ENCODE data around the gene NRXN3. TPM values are rescaled to one million over a fixed set of nuclear protein-coding genes. Genes with fewer than 3 reads are reported as not detected.

NRXN3 gene
- total and polyA plus RNA-seq, 2 of the 4 experiments (the other 2 are of a cell fraction): 4.8 to 25.1 TPM

GRCh38 chr14:79443602-79444001 lies 1273.4 kb downstream of the NRXN3 start:
- ChIA-PET POLR2A (ENCODE audit: unreplicated experiment) (no interaction called here), CTCF (no interaction called here)
- dilution Hi-C loops (cut with HindIII; ENCODE audit: low sequenced_read_pairs, unreplicated experiment): no loop called here
- H3K4me2 ChIP-seq (ENCODE audit: low read depth, low read length): no peak overlapping the region
- BruUV-seq (replicated peaks): no TSS peak
- intact Hi-C loops (cut with micrococcal nuclease): no loop called here
- H2BK20ac ChIP-seq (ENCODE audit: low read depth, low read length): no peak overlapping the region
- ATAC-seq (ENCODE audit: low read depth) (no peak), DNase-seq (peak; percentile 50)
- H3K4me3 ChIP-seq (ENCODE audit: insufficient read depth, low read depth, low read length): no peak overlapping the region
- no peak overlapping the region for H4K8ac ChIP-seq (ENCODE audit: low read depth in 2 of 2, low read length in 2 of 2)
- no peaks in the 10 kb centered on the region for H3K36me3 ChIP-seq (ENCODE audit: control insufficient read depth, insufficient read depth, low read length)
- in situ Hi-C loops (cut with MboI; ENCODE audit: low sequenced_read_pairs): no loop called here
- no peak overlapping the region for H3K56ac ChIP-seq (ENCODE audit: extremely low read depth, insufficient read depth, low read length)
- H3K9ac ChIP-seq (ENCODE audit: low read depth, low read length): no peak overlapping the region
- H2BK120ac ChIP-seq (ENCODE audit: low read depth, low read length): 0 out of 2 replicates have a peak overlapping the region, but pooled peaks have one; percentile 11
- H3K9me1 ChIP-seq (ENCODE audit: insufficient read depth, low read length): no peaks in the 10 kb centered on the region
- no peak overlapping the region for H3K18ac ChIP-seq (ENCODE audit: low read depth, low read length)
- no peak overlapping the region for H2AK5ac ChIP-seq (ENCODE audit: low read depth, low read length)
- H3K9me3 ChIP-seq (ENCODE audit: control insufficient read depth, insufficient read depth, low read length): no peaks in the 10 kb centered on the region
- peaks cover 0 to 3% of the 10 kb centered on the region in 2 experiments; a peak in 1 of 4 replicates for H3K79me1 ChIP-seq (ENCODE audit: low read depth in 1 of 2, low read length in 2 of 2)
- no peak overlapping the region for H3K23ac ChIP-seq (ENCODE audit: low read depth, low read length)
- no peak overlapping the region for H4K5ac ChIP-seq (ENCODE audit: low read depth, low read length)
- H3K27me3 ChIP-seq (ENCODE audit: control insufficient read depth, insufficient read depth, low read length): no peaks in the 10 kb centered on the region
- no peak overlapping the region for H2BK5ac ChIP-seq (ENCODE audit: low read depth, low read length, poor library complexity, severe bottlenecking)
- H2BK15ac ChIP-seq (ENCODE audit: low read depth, low read length): no peak overlapping the region
- TF ChIP-seq MAFK (IDR thresholded peaks at IDR 0.05; ENCODE audit: low read depth, low read length) (no peak), SMC3 (IDR thresholded peaks at IDR 0.05; ENCODE audit: low read depth, low read length) (no peak), POLR2A (IDR thresholded peaks at IDR 0.05; ENCODE audit: low read depth, low read length) (no peak)
- TF ChIP-seq, protein P1, sequence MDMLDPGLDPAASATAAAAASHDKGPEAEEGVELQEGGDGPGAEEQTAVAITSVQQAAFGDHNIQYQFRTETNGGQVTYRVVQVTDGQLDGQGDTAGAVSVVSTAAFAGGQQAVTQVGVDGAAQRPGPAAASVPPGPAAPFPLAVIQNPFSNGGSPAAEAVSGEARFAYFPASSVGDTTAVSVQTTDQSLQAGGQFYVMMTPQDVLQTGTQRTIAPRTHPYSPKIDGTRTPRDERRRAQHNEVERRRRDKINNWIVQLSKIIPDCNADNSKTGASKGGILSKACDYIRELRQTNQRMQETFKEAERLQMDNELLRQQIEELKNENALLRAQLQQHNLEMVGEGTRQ (IDR thresholded peaks at IDR 0.05; ENCODE audit: low read depth, low read length): no peak
- no peak overlapping the region for H2AFZ ChIP-seq (replicated peaks; ENCODE audit: low read length, poor library complexity)
- no peak overlapping the region for H3K14ac ChIP-seq (replicated peaks; ENCODE audit: low read depth, low read length)
- no peak overlapping the region for H3K4ac ChIP-seq (ENCODE audit: low read depth, low read length)
- H4K91ac ChIP-seq (ENCODE audit: insufficient read depth, low read depth, low read length): no peak overlapping the region
- no peaks in the 10 kb centered on the region for H4K20me1 ChIP-seq (ENCODE audit: insufficient read depth, low read length)
- no peak overlapping the region for H3K27ac ChIP-seq (ENCODE audit: insufficient read depth, low read length)
- H3K4me1 ChIP-seq (ENCODE audit: control insufficient read depth, insufficient read depth, low read length): peaks cover 2% of the 10 kb centered on the region; the same call in 1 of the 2 replicates
- no peak overlapping the region for H2AK9ac ChIP-seq (replicated peaks; ENCODE audit: low read depth, low read length, poor library complexity)

Data from IMR-90 (cell line).